HL-60 (cell line): ENCODE results near the gene OR6B1.
"Not testable (repeated sequence)": the region's sequence is repeated elsewhere in the genome, so short reads cannot be mapped to it uniquely, and the experiment has no call there.

Experiments
- DNase-seq, 2 experiments: peaks; one replicate each; pipeline ENCODE4 v3.0.0-alpha.2; 2010 to 2020; ENCODE audit warnings: low read depth in 1 of 2, low spot score in 1 of 2
- H3K27ac ChIP-seq: fragments of 250-450 bp; sonication (Bioruptor Pico); replicated peaks from 2 replicates; pipeline ENCODE4 v1.5.1; 2020; ENCODE audit warnings: mild to moderate bottlenecking, moderate library complexity
- H3K27me3 ChIP-seq: fragments of 250-450 bp; sonication (Bioruptor Pico); 2 replicates; pipeline ENCODE4 v1.5.1; 2021; ENCODE audit warnings: mild to moderate bottlenecking, moderate library complexity; ENCODE audit not compliant: insufficient read depth, poor library complexity, severe bottlenecking
- H3K4me3 ChIP-seq: replicated peaks from 2 replicates; pipeline ENCODE4 v1.5.1; 2011; ENCODE audit warnings: mild to moderate bottlenecking, control low read depth, low read length; ENCODE audit not compliant: insufficient read depth
- GABPA ChIP-seq: IDR thresholded peaks from 2 replicates; pipeline ENCODE4 v1.6.1; 2012; ENCODE audit warnings: low read depth
- POLR2AphosphoS5 ChIP-seq: IDR thresholded peaks from 2 replicates; pipeline ENCODE4 v1.6.1; 2012; ENCODE audit warnings: low read depth
- SPI1 ChIP-seq: IDR thresholded peaks from 2 replicates; pipeline ENCODE4 v1.6.1; 2012; ENCODE audit warnings: low read depth, mild to moderate bottlenecking, borderline replicate concordance
- TF ChIP-seq, protein P1 (sequence below): IDR thresholded peaks from one replicate; pipeline ENCODE4 v1.5.1; 2011; ENCODE audit warnings: low read length, control low read depth, inconsistent platforms; ENCODE audit not compliant: insufficient read depth
- TF ChIP-seq, protein P2 (sequence below): IDR thresholded peaks from 2 replicates; pipeline ENCODE4 v1.6.1; 2012; ENCODE audit warnings: low read depth; ENCODE audit not compliant: insufficient replicate concordance

The OR6B1 gene

DNA sequence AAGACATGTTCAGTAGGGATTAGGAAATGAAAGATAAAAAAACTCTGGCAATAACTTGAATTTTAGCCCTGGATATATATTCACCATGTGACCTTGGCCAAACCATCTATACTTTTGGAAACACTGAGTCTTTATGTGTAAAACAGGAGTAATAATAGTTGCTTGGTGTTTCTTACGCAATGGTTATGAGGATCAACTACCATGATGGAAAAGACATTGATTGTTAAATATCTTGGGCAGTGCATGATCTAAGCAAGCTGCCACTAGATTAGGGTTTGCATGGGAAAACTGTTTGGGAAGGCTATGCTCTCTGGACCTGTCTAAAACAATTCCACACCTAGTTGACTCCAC lies 6.5 kb downstream of the OR6B1 start:
- DNase-seq = no peak
- Histone ChIP-seq H3K27me3 (no peaks in the 10 kb centered on the region), H3K4me3 (no peak overlapping the region), H3K27ac (no peak overlapping the region)
- TF ChIP-seq SPI1 = no peak
- TF ChIP-seq, protein P1, sequence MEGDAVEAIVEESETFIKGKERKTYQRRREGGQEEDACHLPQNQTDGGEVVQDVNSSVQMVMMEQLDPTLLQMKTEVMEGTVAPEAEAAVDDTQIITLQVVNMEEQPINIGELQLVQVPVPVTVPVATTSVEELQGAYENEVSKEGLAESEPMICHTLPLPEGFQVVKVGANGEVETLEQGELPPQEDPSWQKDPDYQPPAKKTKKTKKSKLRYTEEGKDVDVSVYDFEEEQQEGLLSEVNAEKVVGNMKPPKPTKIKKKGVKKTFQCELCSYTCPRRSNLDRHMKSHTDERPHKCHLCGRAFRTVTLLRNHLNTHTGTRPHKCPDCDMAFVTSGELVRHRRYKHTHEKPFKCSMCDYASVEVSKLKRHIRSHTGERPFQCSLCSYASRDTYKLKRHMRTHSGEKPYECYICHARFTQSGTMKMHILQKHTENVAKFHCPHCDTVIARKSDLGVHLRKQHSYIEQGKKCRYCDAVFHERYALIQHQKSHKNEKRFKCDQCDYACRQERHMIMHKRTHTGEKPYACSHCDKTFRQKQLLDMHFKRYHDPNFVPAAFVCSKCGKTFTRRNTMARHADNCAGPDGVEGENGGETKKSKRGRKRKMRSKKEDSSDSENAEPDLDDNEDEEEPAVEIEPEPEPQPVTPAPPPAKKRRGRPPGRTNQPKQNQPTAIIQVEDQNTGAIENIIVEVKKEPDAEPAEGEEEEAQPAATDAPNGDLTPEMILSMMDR = no peak
- TF ChIP-seq POLR2AphosphoS5 = no peak
- TF ChIP-seq, protein P2, sequence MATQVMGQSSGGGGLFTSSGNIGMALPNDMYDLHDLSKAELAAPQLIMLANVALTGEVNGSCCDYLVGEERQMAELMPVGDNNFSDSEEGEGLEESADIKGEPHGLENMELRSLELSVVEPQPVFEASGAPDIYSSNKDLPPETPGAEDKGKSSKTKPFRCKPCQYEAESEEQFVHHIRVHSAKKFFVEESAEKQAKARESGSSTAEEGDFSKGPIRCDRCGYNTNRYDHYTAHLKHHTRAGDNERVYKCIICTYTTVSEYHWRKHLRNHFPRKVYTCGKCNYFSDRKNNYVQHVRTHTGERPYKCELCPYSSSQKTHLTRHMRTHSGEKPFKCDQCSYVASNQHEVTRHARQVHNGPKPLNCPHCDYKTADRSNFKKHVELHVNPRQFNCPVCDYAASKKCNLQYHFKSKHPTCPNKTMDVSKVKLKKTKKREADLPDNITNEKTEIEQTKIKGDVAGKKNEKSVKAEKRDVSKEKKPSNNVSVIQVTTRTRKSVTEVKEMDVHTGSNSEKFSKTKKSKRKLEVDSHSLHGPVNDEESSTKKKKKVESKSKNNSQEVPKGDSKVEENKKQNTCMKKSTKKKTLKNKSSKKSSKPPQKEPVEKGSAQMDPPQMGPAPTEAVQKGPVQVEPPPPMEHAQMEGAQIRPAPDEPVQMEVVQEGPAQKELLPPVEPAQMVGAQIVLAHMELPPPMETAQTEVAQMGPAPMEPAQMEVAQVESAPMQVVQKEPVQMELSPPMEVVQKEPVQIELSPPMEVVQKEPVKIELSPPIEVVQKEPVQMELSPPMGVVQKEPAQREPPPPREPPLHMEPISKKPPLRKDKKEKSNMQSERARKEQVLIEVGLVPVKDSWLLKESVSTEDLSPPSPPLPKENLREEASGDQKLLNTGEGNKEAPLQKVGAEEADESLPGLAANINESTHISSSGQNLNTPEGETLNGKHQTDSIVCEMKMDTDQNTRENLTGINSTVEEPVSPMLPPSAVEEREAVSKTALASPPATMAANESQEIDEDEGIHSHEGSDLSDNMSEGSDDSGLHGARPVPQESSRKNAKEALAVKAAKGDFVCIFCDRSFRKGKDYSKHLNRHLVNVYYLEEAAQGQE = no peak
- TF ChIP-seq GABPA = no peak

DNA sequence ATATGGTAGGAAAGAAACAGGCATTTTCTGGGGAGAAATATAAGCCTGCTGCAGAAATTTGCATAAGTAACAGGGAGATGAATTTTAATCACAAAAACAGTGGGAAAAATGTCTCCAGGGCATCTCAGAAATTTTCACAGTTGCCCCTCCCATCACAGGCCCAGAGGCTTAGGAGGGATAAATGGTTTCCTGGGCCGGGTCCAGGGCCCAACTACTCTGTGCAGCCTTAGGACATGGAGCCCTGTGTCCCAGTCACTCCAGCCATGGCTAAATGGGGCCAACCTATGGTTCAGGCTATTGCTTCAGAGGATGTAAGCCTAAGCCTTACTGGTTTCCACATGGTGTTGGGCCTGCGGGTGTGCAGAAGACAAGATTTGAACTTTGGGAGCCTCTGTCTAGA lies 9.2 kb downstream of the OR6B1 start:
- DNase-seq = no peak
- H3K27ac ChIP-seq = no peak overlapping the region
- no peak overlapping the region for H3K4me3 ChIP-seq
- TF ChIP-seq SPI1 = no peak
- TF ChIP-seq, protein P1 = no peak
- no peaks in the 10 kb centered on the region for H3K27me3 ChIP-seq

DNA sequence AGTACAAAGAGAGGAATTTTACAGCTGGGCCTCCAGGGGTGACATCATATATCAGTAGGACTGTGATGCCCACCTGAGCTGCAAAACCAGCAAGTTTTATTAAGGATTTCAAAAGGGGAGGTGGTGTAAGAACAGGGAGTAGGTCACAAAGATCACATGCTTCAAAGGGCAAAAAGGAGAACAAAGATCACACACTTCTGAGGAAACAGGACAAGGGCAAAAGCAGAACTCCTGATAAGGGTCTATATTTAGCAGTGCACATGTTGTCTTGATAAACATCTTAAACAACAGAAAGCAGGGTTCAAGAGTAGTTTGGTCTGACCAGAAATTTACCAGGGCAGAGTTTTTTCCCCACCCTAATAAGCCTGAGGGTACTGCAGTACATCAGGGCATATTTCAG lies 9.9 kb downstream of the OR6B1 start:
- peak in 1 of 2 experiments; percentile 44 for DNase-seq
- peak; percentile 60 for TF ChIP-seq SPI1
- H3K27me3 ChIP-seq, H3K27ac ChIP-seq, H3K4me3 ChIP-seq: not testable (repeated sequence)

DNA sequence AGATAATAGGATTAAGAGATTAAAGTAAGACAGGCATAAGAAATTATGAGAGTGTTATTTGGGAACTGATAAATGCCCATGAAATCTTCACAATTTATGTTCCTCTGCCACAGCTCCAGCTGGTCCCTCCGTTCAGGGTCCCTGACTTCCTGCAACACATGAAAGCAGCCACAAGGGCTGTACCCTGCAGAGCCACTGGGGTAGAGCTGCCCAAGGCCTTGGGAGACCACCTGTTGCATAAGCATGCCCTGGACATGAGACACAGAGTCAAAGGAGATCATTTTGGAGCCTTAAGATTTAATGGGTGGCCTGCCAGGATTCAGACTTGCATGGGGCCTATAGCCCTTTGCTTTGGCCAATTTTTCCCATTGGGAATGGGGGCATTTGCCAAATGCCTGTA lies 10.7 kb downstream of the OR6B1 start:
- H3K27me3 ChIP-seq, DNase-seq, H3K4me3 ChIP-seq, H3K27ac ChIP-seq: not testable (repeated sequence)

DNA sequence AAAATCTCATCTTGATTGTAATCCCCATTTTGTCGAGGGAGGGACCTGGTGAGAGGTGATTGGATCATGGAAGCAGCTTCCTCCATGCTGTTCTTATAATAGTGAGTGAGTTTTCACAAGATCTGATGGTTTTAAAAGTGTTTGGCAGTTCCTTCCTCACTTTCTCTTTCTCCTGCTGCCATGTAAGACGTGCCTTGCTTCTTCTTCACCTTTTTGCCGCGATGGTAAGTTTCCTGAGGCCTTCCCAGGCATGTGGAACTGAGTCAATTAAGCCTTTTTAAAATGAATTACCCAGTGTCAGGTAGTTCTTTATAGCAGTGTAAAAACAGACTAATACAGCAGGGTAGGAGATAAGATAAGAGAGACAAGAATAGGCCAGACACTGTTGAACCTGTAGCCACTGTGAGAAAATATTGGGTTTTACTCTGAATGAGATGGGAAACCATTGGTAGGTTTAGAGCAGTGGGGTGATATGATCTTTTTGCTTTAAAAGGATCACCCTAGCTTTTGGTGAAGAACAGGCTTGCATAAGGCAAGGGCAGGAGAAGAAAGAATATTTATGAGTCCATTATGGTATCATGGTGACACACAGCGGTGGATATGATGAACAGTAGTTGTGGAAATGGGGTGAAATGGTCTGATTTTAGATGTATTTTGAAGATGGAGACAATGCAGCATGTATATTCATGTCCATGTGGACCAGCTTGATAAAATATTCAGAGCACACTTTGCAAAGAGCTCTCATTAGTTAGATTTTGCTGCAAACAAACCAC lies 11.5 kb downstream of the OR6B1 start:
- DNase-seq = no peak
- no peak for TF ChIP-seq SPI1
- TF ChIP-seq, protein P2 = no peak
- TF ChIP-seq, protein P1 = no peak
- no peak for TF ChIP-seq GABPA

More for the DNA sequence above, 11.5 kb downstream of the OR6B1 start:
- Histone ChIP-seq H3K27ac (no peak overlapping the region), H3K27me3 (no peaks in the 10 kb centered on the region), H3K4me3 (no peak overlapping the region)
